Eye (tissue), 1 donor: Measurements from ENCODE around the gene DDIAS.
"Not testable (repeated sequence)": the region's sequence is repeated elsewhere in the genome, so short reads cannot be mapped to it uniquely, and the experiment has no call there.

Source experiments
- DNase-seq: peaks from one replicate; pipeline ENCODE4 v3.0.0-alpha.2; 2015

DDIAS gene, protein sequence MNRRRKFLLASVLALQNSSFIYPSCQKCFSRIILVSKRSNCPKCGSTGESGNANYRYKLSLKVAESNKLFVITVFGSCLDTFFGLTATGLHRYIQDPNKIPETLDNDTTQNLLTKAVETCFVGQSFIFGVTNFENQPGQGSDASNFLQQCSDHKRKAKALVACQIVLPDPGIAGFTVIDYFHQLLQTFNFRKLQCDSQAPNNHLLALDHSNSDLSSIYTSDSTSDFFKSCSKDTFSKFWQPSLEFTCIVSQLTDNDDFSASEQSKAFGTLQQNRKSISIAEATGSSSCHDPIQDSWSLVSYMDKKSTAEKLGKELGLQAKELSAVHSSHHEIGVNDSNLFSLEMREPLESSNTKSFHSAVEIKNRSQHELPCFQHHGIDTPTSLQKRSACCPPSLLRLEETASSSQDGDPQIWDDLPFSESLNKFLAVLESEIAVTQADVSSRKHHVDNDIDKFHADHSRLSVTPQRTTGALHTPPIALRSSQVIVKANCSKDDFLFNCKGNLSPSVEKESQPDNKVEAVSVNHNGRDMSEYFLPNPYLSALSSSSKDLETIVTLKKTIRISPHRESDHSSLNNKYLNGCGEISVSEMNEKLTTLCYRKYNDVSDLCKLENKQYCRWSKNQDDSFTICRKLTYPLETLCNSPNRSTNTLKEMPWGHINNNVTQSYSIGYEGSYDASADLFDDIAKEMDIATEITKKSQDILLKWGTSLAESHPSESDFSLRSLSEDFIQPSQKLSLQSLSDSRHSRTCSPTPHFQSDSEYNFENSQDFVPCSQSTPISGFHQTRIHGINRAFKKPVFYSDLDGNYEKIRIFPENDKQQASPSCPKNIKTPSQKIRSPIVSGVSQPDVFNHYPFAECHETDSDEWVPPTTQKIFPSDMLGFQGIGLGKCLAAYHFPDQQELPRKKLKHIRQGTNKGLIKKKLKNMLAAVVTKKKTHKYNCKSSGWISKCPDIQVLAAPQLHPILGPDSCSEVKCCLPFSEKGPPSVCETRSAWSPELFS

DNA sequence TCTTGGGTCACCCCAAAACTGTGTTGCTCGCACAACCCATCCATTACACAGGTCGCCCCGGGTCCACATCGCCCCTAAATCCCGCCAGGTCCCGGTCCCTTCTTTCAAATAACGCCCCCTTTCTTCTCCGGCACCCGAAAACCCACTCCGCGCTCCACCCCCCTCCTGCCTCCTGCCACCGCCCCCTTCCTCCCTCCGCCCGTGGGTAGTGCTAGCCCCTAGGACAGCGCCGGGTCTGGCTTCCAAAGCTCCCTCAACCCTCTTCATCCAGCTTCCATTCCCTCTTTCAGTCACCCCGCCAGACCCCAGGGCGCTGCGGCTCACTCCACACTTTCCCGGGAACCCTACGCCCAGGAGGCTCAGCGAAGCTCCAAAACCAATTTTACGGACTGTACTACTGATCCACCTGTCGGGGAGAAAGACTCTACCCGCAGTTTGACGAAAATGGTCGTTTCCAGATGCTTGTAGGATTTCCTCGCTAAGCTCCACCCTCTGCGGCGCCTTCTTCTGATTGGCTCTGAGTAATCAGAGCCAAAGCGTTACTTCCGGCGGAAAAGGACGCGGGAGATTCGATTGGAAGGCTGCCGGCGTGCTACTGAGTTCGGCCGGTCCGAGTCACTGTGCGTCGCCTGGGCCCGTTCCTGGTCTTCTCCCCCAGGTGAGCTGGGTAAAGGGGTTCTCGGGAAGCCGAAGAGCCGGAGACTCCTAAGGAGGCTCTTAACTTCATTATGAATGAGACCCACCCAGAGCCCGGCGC is at the start of gene DDIAS:
TSS of gene DDIAS (plus strand) at position 572 of the 757 bp plus-strand sequence. CDS start 13,003 bp downstream, outside the sequence.
- DNase-seq: peak; percentile 99

GRCh38 chr11:82854242-82854641 is 47.3 kb upstream of the DDIAS start:
- DNase-seq: no peak

DNA sequence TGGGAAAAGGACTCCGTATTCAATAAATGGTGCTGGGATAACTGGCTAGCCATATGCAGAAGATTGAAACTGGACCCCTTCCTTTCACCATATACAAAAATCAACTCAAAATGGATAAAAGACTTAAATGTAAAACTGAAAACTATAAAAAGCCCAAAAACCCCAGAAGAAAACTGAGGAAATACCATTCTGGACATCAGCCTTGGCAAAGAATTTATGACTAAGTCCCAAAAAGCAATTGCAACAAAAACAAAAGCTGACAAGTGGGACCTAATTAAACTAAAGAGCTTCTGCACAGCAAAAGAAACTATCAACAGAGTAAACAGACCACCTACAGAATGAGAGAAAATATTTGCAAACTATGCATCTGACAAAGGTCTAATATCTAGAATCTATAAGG is 46.6 kb upstream of the DDIAS start:
- DNase-seq: not testable (repeated sequence)

DNA sequence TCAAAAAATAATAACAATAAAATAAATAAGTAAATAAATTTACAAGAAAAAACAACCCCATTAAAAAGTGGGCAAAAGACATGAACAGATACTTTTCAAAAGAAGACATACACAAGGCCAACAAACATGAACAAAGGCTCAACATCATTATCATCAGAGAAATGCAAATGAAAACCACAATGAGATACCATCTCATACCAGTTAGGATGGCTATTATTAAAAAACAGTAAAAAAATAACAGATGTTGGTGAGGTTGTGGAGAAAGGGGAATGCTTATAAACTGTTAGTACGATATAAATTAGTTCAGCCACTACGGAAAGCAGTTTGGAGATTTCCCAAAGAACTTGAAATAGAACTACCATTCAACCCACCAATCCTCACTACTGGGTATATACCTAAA is 45.9 kb upstream of the DDIAS start:
- no peak for DNase-seq

DNA sequence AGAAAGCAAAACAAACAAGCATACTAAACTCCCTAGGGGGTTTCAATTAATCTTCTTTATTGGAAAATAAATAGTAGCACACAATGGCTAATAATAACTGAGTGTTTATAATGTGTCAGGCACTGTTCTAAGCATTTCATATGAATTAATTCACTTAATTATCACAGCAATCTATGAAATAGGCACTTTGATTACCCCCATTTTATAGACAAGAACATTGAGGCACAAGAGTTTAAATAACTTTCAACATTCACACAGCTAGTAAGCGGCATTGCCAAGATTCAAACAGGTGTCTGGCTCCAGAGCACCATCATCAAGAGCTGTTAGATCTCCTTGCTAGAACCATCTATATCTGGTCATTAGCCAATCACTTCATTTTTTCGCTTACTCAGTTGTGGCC is 44.4 kb upstream of the DDIAS start:
- no peak for DNase-seq

DNA sequence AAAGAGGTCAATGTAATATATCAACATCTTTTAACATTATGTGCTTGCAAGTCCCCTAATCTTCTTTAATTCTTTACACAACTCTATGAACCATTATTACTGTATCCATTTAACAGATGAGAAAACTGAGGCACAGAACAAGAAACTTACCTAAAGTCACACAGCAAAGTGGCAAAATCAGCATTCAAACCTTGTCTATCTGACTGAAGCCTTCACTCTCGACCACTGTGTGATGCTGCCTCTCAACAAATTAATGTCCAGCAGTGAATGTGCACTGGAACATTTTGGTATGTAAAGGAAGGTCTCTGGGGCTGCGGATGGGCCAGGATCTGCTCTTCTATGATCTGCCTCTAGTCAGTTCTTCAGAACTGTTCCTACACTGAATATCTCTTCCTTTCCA is 43.4 kb upstream of the DDIAS start:
- DNase-seq: no peak

GRCh38 chr11:82858556-82859091 is 42.9 kb upstream of the DDIAS start:
- DNase-seq: peak; percentile 23

- no peak for DNase-seq
Observed at GRCh38 chr11:82859750-82860149, 41.8 kb upstream of the DDIAS start.

- DNase-seq: no peak
Observed at GRCh38 chr11:82862379-82862778, 39.2 kb upstream of the DDIAS start.

- DNase-seq: no peak
Observed at GRCh38 chr11:82863209-82863608, 38.3 kb upstream of the DDIAS start.

GRCh38 chr11:82864268-82864667 is 37.3 kb upstream of the DDIAS start:
- peak; percentile 70 for DNase-seq

GRCh38 chr11:82865841-82866240 is 35.7 kb upstream of the DDIAS start:
- no peak for DNase-seq

GRCh38 chr11:82867495-82868082 is 33.9 kb upstream of the DDIAS start:
- peak; percentile 94 for DNase-seq

DNA sequence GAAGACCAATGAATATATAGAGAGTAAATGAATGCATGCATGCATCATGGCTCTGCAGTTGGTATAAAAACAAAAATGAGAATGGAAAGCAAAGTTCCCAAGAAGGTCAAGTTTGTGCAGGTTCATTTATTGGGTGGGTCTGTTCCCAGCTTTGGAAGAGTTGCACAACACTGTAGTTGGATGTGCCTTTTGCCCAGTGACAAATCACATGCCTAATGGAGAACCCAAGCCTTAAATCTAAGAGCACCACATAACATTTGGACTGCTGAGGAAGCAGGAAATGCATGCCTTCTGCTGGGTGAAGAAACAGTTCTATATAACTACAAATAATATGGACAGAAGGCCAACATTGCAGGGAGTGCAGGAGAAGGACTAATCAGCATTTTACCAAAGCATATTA is 31.9 kb upstream of the DDIAS start:
- no peak for DNase-seq

DNA sequence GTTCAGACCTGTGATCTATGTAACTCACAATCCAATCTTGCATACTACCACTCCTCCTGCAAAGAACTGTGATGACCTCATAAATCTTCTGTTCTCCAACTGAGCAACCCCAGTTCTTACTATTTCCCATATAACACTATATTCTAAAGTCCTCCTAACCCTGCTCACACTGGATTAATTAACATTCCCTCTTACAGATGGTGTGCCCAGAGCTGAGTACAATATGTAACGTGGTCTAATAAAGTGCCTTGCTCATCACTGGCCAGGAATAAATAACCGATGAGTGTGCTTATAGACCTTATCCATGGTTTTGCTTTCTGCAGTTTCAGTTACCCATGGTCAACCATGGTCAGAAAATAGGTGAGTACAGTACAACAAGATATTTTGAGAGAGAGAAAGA is 29.9 kb upstream of the DDIAS start:
- no peak for DNase-seq

- no peak for DNase-seq
Observed at GRCh38 chr11:82872377-82873150, 29.0 kb upstream of the DDIAS start.

GRCh38 chr11:82873919-82874333 is 27.6 kb upstream of the DDIAS start:
- DNase-seq: no peak

- DNase-seq: no peak
Observed at GRCh38 chr11:82874646-82875523, 26.7 kb upstream of the DDIAS start.

- DNase-seq: no peak
Observed at GRCh38 chr11:82883853-82884252, 17.7 kb upstream of the DDIAS start.
